H1 (cell line): ENCODE results near the gene CYTH1. TPM values are rescaled to one million over a fixed set of nuclear protein-coding genes. Genes with fewer than 3 reads are reported as not detected.

Experiments
- CTCF ChIA-PET: fragments of 300-600 bp; sonication (Branson Sonifier 250); formaldehyde crosslinking; loops from one replicate; lab custom pipeline; 2021; ENCODE audit not compliant: partially characterized antibody; lab: Charles Lee
- POLR2A ChIA-PET: fragments of 300-600 bp; sonication (Branson Sonifier 250); formaldehyde crosslinking; loops from one replicate; lab custom pipeline; 2021; ENCODE audit warnings: inconsistent platforms; ENCODE audit not compliant: partially characterized antibody; lab: Charles Lee
- DNase-seq, 2 experiments: peaks; one replicate each; pipeline versions ENCODE4 v3.0.0 to v3.0.0-alpha.2; 2010 to 2022; ENCODE audit warnings: low spot score in 2 of 2, low read depth in 1 of 2, mixed read lengths in 1 of 2
- FAIRE-seq: peaks from 2 replicates; lab custom pipeline; 2011; peaks lifted over from hg19 to GRCh38; lab: Jason Lieb, UNC
- H2AFZ ChIP-seq: 2 replicates; pipeline ENCODE4 v1.8.1; 2012; ENCODE audit warnings: low read length, inconsistent platforms
- H2AK5ac ChIP-seq: 2 replicates; pipeline ENCODE4 v1.6.1; 2013; ENCODE audit warnings: low read depth, low read length
- H2BK120ac ChIP-seq: replicated peaks from 2 replicates; pipeline ENCODE3; 2013; ENCODE audit warnings: low read depth, low read length, inconsistent platforms
- H2BK12ac ChIP-seq: 2 replicates; pipeline ENCODE4 v1.6.1; 2013; ENCODE audit warnings: low read depth, low read length
- H2BK15ac ChIP-seq: 2 replicates; pipeline ENCODE4 v1.6.1; 2013; ENCODE audit warnings: low read length
- H2BK20ac ChIP-seq: 2 replicates; pipeline ENCODE4 v1.6.1; 2013; ENCODE audit warnings: low read length
- H2BK5ac ChIP-seq: 2 replicates; pipeline ENCODE4 v1.6.1; 2013; ENCODE audit warnings: low read depth, low read length
- H3K14ac ChIP-seq: 2 replicates; pipeline ENCODE4 v1.6.1; 2013; ENCODE audit warnings: inconsistent platforms; ENCODE audit not compliant: insufficient read length
- H3K18ac ChIP-seq: 2 replicates; pipeline ENCODE4 v1.6.1; 2013; ENCODE audit warnings: low read length; ENCODE audit errors: extremely low read depth
- H3K23ac ChIP-seq: 2 replicates; pipeline ENCODE4 v1.6.1; 2013; ENCODE audit warnings: inconsistent platforms; ENCODE audit not compliant: insufficient read length
- H3K23me2 ChIP-seq: 2 replicates; pipeline ENCODE4 v1.6.1; 2013; ENCODE audit warnings: low read depth, low read length
- H3K27ac ChIP-seq: 2 replicates; pipeline ENCODE4 v1.6.1; 2011; ENCODE audit warnings: low read depth, low read length, inconsistent platforms
- H3K27me3 ChIP-seq, 4 experiments: replicated peaks in 1 of 4; 1 replicate in 1 of 4; 2 replicates in 3 of 4; pipeline versions ENCODE4 v1.6.1 to v1.8.1; 2011 to 2013; ENCODE audit warnings: low read length in 3 of 4, mild to moderate bottlenecking in 3 of 4, inconsistent platforms in 2 of 4, mixed read lengths in 2 of 4, moderate library complexity in 1 of 4; ENCODE audit not compliant: control insufficient read depth in 3 of 4, insufficient read depth in 3 of 4; ENCODE audit errors: extremely low read depth in 1 of 4
- H3K36me3 ChIP-seq, 4 experiments: 2 replicates each; pipeline versions ENCODE4 v1.6.1 to v1.8.1; 2011 to 2013; ENCODE audit warnings: mild to moderate bottlenecking in 4 of 4, low read length in 3 of 4, moderate library complexity in 2 of 4, control low read depth in 1 of 4, inconsistent platforms in 1 of 4; ENCODE audit not compliant: insufficient read depth in 4 of 4, control insufficient read depth in 2 of 4
- H3K4ac ChIP-seq: replicated peaks from 2 replicates; pipeline ENCODE3; 2013; ENCODE audit warnings: low read length, low read depth, mixed read lengths, inconsistent platforms; ENCODE audit not compliant: insufficient read length
- H3K4me1 ChIP-seq, 4 experiments: replicated peaks in 1 of 4; 1 replicate in 1 of 4; 2 replicates in 3 of 4; pipeline versions ENCODE4 v1.6.1 to v1.8.1; 2011 to 2013; ENCODE audit warnings: low read length in 3 of 4, inconsistent platforms in 2 of 4, mixed read lengths in 1 of 4; ENCODE audit not compliant: insufficient read depth in 4 of 4, control insufficient read depth in 3 of 4
- H3K4me2 ChIP-seq, 2 experiments: 2 replicates each; pipeline versions ENCODE4 v1.6.1 to v1.8.1; 2011 to 2013; ENCODE audit warnings: low read depth in 2 of 2, low read length in 2 of 2, control low read depth in 1 of 2, inconsistent platforms in 1 of 2, mild to moderate bottlenecking in 1 of 2; ENCODE audit not compliant: insufficient read depth in 1 of 2
- H3K4me3 ChIP-seq, 4 experiments: fragments of 200-600, 300-600 bp in 1 of 4; sonication (generic), shearing (Covaris generic), sonication (Bioruptor Twin) in 1 of 4; 2 replicates each; pipeline versions ENCODE4 v1.5.1 to v1.8.1; 2011 to 2016; ENCODE audit warnings: low read length in 4 of 4, low read depth in 3 of 4, control low read depth in 2 of 4, inconsistent platforms in 2 of 4, mild to moderate bottlenecking in 2 of 4, mixed read lengths in 1 of 4, moderate library complexity in 1 of 4; ENCODE audit not compliant: insufficient read depth in 2 of 4; ENCODE audit errors: extremely low read depth in 1 of 4
- H3K56ac ChIP-seq: replicated peaks from 2 replicates; pipeline ENCODE3; 2013; ENCODE audit warnings: low read depth, mild to moderate bottlenecking, mixed read lengths, low read length, inconsistent platforms; ENCODE audit not compliant: insufficient read length
- H3K79me1 ChIP-seq: 2 replicates; pipeline ENCODE4 v1.6.1; 2013; ENCODE audit warnings: low read depth, low read length, control low read depth
- H3K79me2 ChIP-seq, 2 experiments: 2 replicates each; pipeline versions ENCODE4 v1.6.1 to v1.8.1; 2012 to 2013; ENCODE audit warnings: low read length in 2 of 2, mild to moderate bottlenecking in 2 of 2, inconsistent platforms in 1 of 2; ENCODE audit not compliant: insufficient read depth in 2 of 2, control insufficient read depth in 1 of 2
- H3K9ac ChIP-seq, 4 experiments: replicated peaks in 1 of 4; 1 replicate in 1 of 4; 2 replicates in 3 of 4; pipeline versions ENCODE4 v1.6.1 to v1.8.1; 2011 to 2013; ENCODE audit warnings: low read depth in 3 of 4, low read length in 3 of 4, control low read depth in 2 of 4, mild to moderate bottlenecking in 2 of 4, moderate library complexity in 2 of 4, inconsistent platforms in 1 of 4; ENCODE audit errors: extremely low read depth in 1 of 4
- H3K9me3 ChIP-seq, 2 experiments: 2 replicates each; pipeline versions ENCODE4 v1.6.1 to v1.8.1; 2012 to 2013; ENCODE audit warnings: mild to moderate bottlenecking in 2 of 2, moderate library complexity in 2 of 2, control low read depth in 1 of 2, inconsistent platforms in 1 of 2, low read depth in 1 of 2, low read length in 1 of 2, mixed read lengths in 1 of 2; ENCODE audit not compliant: insufficient read depth in 2 of 2
- H4K20me1 ChIP-seq, 2 experiments: replicated peaks in 1 of 2; 2 replicates each; pipeline versions ENCODE3 to v1.8.1; 2011 to 2013; ENCODE audit warnings: inconsistent platforms in 2 of 2, low read length in 2 of 2, mild to moderate bottlenecking in 1 of 2; ENCODE audit not compliant: insufficient read depth in 2 of 2, control insufficient read depth in 1 of 2
- H4K5ac ChIP-seq: 2 replicates; pipeline ENCODE4 v1.6.1; 2013; ENCODE audit warnings: low read length, low read depth, mixed read lengths, inconsistent platforms; ENCODE audit not compliant: insufficient read length
- H4K8ac ChIP-seq: 2 replicates; pipeline ENCODE4 v1.8.0; 2013; ENCODE audit warnings: mild to moderate bottlenecking, moderate library complexity, low read length, inconsistent platforms; ENCODE audit not compliant: insufficient read depth; ENCODE audit errors: extremely low read depth
- H4K91ac ChIP-seq: replicated peaks from 2 replicates; pipeline ENCODE3; 2013; ENCODE audit warnings: low read length, mixed read lengths, inconsistent platforms; ENCODE audit not compliant: insufficient read length
- BACH1 ChIP-seq: IDR thresholded peaks from 2 replicates; pipeline ENCODE4 v1.6.1; 2012; ENCODE audit warnings: low read length, improper control_type of control experiment
- BCL11A ChIP-seq, 2 experiments: IDR thresholded peaks; one replicate each; pipeline ENCODE4 v1.6.1; 2011; ENCODE audit warnings: low read depth in 2 of 2, low read length in 2 of 2, mild to moderate bottlenecking in 2 of 2
- EP300 ChIP-seq, 2 experiments: IDR thresholded peaks; 1 replicate in 1 of 2; 2 replicates in 1 of 2; pipeline ENCODE4 v1.6.1; 2011 to 2012; ENCODE audit warnings: low read depth in 2 of 2, low read length in 2 of 2, mild to moderate bottlenecking in 2 of 2, borderline replicate concordance in 1 of 2, inconsistent platforms in 1 of 2, moderate library complexity in 1 of 2
- FOSL1 ChIP-seq: IDR thresholded peaks from 2 replicates; pipeline ENCODE4 v1.6.1; 2011; ENCODE audit warnings: mild to moderate bottlenecking, low read depth, low read length, moderate library complexity; ENCODE audit not compliant: insufficient read depth
- JUN ChIP-seq: IDR thresholded peaks from 2 replicates; pipeline ENCODE4 v1.6.1; 2011; ENCODE audit warnings: low read depth, mild to moderate bottlenecking, improper control_type of control experiment, low read length
- KDM5A ChIP-seq: fragments of 200-600 bp; IDR thresholded peaks from 2 replicates; pipeline ENCODE4 v1.7.1; 2012; ENCODE audit warnings: mild to moderate bottlenecking, low read length, inconsistent platforms, mixed read lengths
- RAD21 ChIP-seq, 2 experiments: IDR thresholded peaks in 1 of 2; conservative IDR thresholded peaks in 1 of 2; 2 replicates each; pipeline ENCODE4 v1.6.1; 2011; ENCODE audit warnings: low read depth in 2 of 2, low read length in 2 of 2, improper control_type of control experiment in 1 of 2, inconsistent platforms in 1 of 2, mild to moderate bottlenecking in 1 of 2, moderate library complexity in 1 of 2
- RXRA ChIP-seq: IDR thresholded peaks from 2 replicates; pipeline ENCODE4 v1.6.1; 2011; ENCODE audit warnings: low read depth, mild to moderate bottlenecking, low read length, moderate library complexity; ENCODE audit not compliant: insufficient read depth
- SP1 ChIP-seq: IDR thresholded peaks from 2 replicates; pipeline ENCODE4 v1.6.1; 2011; ENCODE audit warnings: low read depth, low read length
- TBP ChIP-seq: IDR thresholded peaks from 2 replicates; pipeline ENCODE4 v1.6.1; 2011; ENCODE audit warnings: low read depth, low read length, improper control_type of control experiment
- WGBS, 2 experiments: shearing (Covaris generic) in 1 of 2; methylation state at CpG; one replicate each; pipeline versions ENCODE4 v1.1.6 to v1.1.7; 2013 to 2015; ENCODE audit warnings: low lambda C conversion rate in 2 of 2, mixed read lengths in 2 of 2, inconsistent platforms in 1 of 2, low coverage in 1 of 2, missing lambda C conversion rate in 1 of 2; ENCODE audit not compliant: insufficient replicate concordance in 2 of 2, insufficient coverage in 1 of 2, insufficient read length in 1 of 2; ENCODE audit errors: extremely low coverage in 1 of 2, missing lambda C conversion rate in 1 of 2; 5-methylcytosine and 5-hydroxymethylcytosine counted together
- polyA plus RNA-seq, 7 experiments: library from polyadenylated mRNA; depleted of rRNA in 3 of 7; stranded (reverse) in 5 of 7; unstranded in 2 of 7; fragments of >200 nt in 5 of 7; fragments of 200-250 nt in 2 of 7; gene quantifications; 1 replicate in 5 of 7; 2 replicates in 1 of 7; 4 replicates in 1 of 7; pipeline versions ENCODE4 v1.2.1 to v1.2.3, GENCODE V29; 2011 to 2013; ENCODE audit warnings: missing spikeins in 2 of 7, mixed read lengths in 2 of 7
- total RNA-seq: library from RNA; stranded (reverse); fragmentation: NEBNext Ultra II Directional; extraction: Animal tissue kit (Norgen Biotek cat#: 25700); gene quantifications from 2 replicates; pipeline ENCODE4 v1.2.1, GENCODE V29; 2021
- TF ChIP-seq, protein P1 (sequence below): IDR thresholded peaks from 2 replicates; pipeline ENCODE4 v1.6.1; 2012; ENCODE audit warnings: low read length, inconsistent platforms

The CYTH1 gene
- total and polyA plus RNA-seq, 2 of the 8 experiments (the other 6 are each of a cell fraction or from before 2014, with no cell fraction given): 12.8 to 14.8 TPM

DNA sequence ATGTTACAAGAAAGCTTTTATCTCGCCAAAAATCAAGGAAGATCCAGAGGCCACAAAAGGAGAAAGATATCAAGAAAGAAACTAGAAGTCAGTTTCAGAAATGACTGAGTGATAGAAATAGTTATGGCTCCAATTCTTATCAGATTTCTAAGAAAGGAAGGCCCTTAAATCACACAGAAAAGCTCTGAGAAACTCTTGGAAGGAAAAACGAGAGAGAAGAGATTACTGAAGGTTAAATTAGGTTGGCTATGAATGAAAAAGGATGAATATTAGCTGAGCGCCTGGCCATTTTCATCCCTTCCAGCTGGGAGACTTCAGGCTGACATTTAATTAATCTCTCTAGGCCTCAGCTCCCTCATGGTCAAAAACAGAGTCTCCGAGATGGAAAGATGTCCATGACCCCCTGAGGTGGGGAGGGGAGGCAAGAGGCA lies 72.3 kb downstream of the CYTH1 start:
- DNase-seq (no peak), FAIRE-seq (no peak)
- Histone ChIP-seq H3K4me2 (no peak overlapping the region), H3K23me2 (no peaks in the 10 kb centered on the region), H3K36me3 (no peaks in the 10 kb centered on the region), H4K5ac (no peak overlapping the region), H3K14ac (no peak overlapping the region), H3K23ac (no peak overlapping the region), H3K79me2 (no peaks in the 10 kb centered on the region), H3K56ac (no peak overlapping the region), H3K27me3 (no peaks in the 10 kb centered on the region), H2AFZ (no peak overlapping the region), H2BK12ac (no peak overlapping the region), H4K20me1 (peaks cover 3 to 6% of the 10 kb centered on the region in 2 experiments), H2BK120ac (no peak overlapping the region), H3K4ac (no peak overlapping the region), H2BK5ac (no peak overlapping the region), H3K9me3 (no peaks in the 10 kb centered on the region), H4K8ac (no peak overlapping the region), H3K27ac (no peak overlapping the region), H3K18ac (no peak overlapping the region), H2BK15ac (no peak overlapping the region), H3K79me1 (no peaks in the 10 kb centered on the region; the same call in 1 of the 2 replicates), H3K4me3 (no peak overlapping the region), H3K9ac (no peak overlapping the region), H2AK5ac (no peak overlapping the region), H3K4me1 (no peaks in the 10 kb centered on the region), H4K91ac (no peak overlapping the region), H2BK20ac (no peak overlapping the region)
- 75% methylated on average over 4 of the region's 4 CpGs; no CpG with 5 or more reads in 1 of the 2 experiments for WGBS, 2 experiments
- POLR2A ChIA-PET: interaction anchor here (1.3 to 1.4 kb wide), 2 partner anchors 14 to 30 kb away, joined by 3 to 4 read pairs; no protein-coding TSS in a partner anchor
- CTCF ChIA-PET: interaction anchor here (1.0 to 7.4 kb wide), 18 partner anchors 8 to 222 kb away, joined by 3 to 92 read pairs (median 6); no protein-coding TSS in a partner anchor
- TF ChIP-seq, protein P1, sequence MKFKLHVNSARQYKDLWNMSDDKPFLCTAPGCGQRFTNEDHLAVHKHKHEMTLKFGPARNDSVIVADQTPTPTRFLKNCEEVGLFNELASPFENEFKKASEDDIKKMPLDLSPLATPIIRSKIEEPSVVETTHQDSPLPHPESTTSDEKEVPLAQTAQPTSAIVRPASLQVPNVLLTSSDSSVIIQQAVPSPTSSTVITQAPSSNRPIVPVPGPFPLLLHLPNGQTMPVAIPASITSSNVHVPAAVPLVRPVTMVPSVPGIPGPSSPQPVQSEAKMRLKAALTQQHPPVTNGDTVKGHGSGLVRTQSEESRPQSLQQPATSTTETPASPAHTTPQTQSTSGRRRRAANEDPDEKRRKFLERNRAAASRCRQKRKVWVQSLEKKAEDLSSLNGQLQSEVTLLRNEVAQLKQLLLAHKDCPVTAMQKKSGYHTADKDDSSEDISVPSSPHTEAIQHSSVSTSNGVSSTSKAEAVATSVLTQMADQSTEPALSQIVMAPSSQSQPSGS: no peak
- TF ChIP-seq FOSL1: no peak
- TF ChIP-seq BCL11A (IDR thresholded peaks at IDR 0.05; ENCODE audit: low read depth in 2 of 2, low read length in 2 of 2): no peak
- TF ChIP-seq JUN: no peak
- no peak for TF ChIP-seq EP300 (IDR thresholded peaks at IDR 0.05; ENCODE audit: borderline replicate concordance in 1 of 2, low read depth in 2 of 2, low read length in 2 of 2)
- TF ChIP-seq RAD21 (IDR thresholded peaks at IDR 0.05 in 1 of 2, conservative IDR thresholded peaks at IDR 0.05 in 1 of 2; ENCODE audit: low read depth in 2 of 2, low read length in 2 of 2): no peak
- no peak for TF ChIP-seq RXRA
- TF ChIP-seq BACH1: no peak
- TF ChIP-seq KDM5A: no peak
- no peak for TF ChIP-seq TBP
- no peak for TF ChIP-seq SP1
